Peyer's patch (tissue), 4 donors: ENCODE measurements around the gene GRIN3B.

Source experiments
- POLR2A ChIP-seq, 2 donors: fragments of 450-650 bp; IDR thresholded peaks; one replicate each; pipeline ENCODE4 v1.5.1; 2017; ENCODE audit warnings: antibody characterized with exemption in 2 of 2, mild to moderate bottlenecking in 2 of 2, moderate library complexity in 2 of 2
- TF ChIP-seq, protein P1 (sequence below), 6 experiments: fragments of 450-650 bp in 4 of 6; fragments of 200-600 bp in 2 of 6; sonication (generic) in 1 of 6; IDR thresholded peaks; one replicate each; pipeline ENCODE4 v1.5.1; 2017 to 2019; ENCODE audit warnings: antibody characterized with exemption in 6 of 6, mild to moderate bottlenecking in 3 of 6, moderate library complexity in 1 of 6

DNA sequence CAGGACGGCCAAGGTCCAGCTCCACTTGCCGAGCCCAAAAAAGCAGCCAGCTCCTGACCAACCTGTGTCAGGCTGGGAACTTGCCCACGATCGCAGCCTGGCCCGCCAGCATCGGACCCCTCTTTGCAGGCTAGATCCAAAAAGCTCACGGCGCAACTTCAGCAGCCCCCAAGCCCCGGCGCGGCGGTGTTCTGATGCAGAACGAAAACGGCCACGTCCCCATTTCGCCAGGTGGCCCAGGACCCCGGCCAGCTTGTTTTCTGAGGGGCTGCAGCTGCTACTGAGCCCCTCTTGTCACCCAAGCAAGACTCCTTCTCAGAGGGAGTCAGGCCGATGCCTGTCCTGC lies 19.4 kb downstream of the GRIN3B start:
- TF ChIP-seq, protein P1, sequence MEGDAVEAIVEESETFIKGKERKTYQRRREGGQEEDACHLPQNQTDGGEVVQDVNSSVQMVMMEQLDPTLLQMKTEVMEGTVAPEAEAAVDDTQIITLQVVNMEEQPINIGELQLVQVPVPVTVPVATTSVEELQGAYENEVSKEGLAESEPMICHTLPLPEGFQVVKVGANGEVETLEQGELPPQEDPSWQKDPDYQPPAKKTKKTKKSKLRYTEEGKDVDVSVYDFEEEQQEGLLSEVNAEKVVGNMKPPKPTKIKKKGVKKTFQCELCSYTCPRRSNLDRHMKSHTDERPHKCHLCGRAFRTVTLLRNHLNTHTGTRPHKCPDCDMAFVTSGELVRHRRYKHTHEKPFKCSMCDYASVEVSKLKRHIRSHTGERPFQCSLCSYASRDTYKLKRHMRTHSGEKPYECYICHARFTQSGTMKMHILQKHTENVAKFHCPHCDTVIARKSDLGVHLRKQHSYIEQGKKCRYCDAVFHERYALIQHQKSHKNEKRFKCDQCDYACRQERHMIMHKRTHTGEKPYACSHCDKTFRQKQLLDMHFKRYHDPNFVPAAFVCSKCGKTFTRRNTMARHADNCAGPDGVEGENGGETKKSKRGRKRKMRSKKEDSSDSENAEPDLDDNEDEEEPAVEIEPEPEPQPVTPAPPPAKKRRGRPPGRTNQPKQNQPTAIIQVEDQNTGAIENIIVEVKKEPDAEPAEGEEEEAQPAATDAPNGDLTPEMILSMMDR (IDR thresholded peaks at IDR 0.05) = no peak
- TF ChIP-seq POLR2A (IDR thresholded peaks at IDR 0.05) = no peak
